ENCODE data around the gene PRKAG1.

DNA sequence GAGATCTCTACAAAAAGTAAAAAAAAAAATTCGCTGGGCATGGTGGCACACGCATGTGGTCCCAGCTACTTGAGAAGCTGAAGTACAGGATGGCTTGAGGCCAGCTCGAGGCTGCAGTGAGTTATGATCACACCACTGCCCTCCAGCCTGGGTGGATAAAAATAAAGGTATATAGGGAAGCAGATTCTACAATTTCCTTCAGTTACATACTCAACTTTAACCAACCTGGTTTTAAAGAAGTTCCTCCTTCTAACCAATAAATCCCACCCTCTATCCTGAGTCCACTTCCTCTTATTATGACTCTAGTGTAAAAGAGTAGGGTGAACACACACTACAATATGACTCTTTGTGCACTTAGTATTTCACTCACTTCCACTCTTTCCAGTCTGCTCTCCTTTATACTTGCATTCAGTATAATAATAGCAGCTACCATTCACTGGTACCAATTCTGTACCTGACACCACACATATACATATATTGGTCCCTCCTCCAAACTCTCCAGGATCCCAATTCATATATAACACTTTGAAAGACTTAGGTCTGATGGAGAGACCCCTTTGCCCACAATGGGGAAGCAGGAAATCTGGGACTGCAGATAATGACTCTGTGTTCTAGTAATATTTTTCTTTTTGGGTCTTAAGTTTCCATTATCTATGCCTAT, 63.6 kb downstream of the PRKAG1 start:
- TF ChIP-seq, protein P1, sequence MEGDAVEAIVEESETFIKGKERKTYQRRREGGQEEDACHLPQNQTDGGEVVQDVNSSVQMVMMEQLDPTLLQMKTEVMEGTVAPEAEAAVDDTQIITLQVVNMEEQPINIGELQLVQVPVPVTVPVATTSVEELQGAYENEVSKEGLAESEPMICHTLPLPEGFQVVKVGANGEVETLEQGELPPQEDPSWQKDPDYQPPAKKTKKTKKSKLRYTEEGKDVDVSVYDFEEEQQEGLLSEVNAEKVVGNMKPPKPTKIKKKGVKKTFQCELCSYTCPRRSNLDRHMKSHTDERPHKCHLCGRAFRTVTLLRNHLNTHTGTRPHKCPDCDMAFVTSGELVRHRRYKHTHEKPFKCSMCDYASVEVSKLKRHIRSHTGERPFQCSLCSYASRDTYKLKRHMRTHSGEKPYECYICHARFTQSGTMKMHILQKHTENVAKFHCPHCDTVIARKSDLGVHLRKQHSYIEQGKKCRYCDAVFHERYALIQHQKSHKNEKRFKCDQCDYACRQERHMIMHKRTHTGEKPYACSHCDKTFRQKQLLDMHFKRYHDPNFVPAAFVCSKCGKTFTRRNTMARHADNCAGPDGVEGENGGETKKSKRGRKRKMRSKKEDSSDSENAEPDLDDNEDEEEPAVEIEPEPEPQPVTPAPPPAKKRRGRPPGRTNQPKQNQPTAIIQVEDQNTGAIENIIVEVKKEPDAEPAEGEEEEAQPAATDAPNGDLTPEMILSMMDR (IDR thresholded peaks at IDR 0.05): no peak
- TF ChIP-seq POLR2AphosphoS5 (IDR thresholded peaks at IDR 0.05): no peak
